IPS-15b (cell line): ENCODE results near the gene BCKDHA.
"Not testable (repeated sequence)": the region's sequence is repeated elsewhere in the genome, so short reads cannot be mapped to it uniquely, and the experiment has no call there.

Experiments used
- H3K27me3 ChIP-seq: one replicate; pipeline ENCODE4 v1.6.1; 2013; ENCODE audit warnings: low read length; ENCODE audit not compliant: control insufficient read depth, insufficient read depth
- H3K36me3 ChIP-seq: one replicate; pipeline ENCODE4 v1.6.1; 2013; ENCODE audit warnings: low read length; ENCODE audit not compliant: control insufficient read depth, insufficient read depth
- H3K4me1 ChIP-seq: one replicate; pipeline ENCODE4 v1.6.1; 2013; ENCODE audit warnings: mild to moderate bottlenecking, low read length; ENCODE audit not compliant: control insufficient read depth, insufficient read depth
- H3K4me3 ChIP-seq: one replicate; pipeline ENCODE4 v1.5.1; 2013; ENCODE audit warnings: low read depth, low read length
- H3K9ac ChIP-seq: one replicate; pipeline ENCODE4 v1.6.1; 2013; ENCODE audit warnings: low read depth, mild to moderate bottlenecking, low read length
- H3K9me3 ChIP-seq: one replicate; pipeline ENCODE4 v1.6.1; 2013; ENCODE audit warnings: mild to moderate bottlenecking, low read length; ENCODE audit not compliant: control insufficient read depth, insufficient read depth

The BCKDHA gene

DNA sequence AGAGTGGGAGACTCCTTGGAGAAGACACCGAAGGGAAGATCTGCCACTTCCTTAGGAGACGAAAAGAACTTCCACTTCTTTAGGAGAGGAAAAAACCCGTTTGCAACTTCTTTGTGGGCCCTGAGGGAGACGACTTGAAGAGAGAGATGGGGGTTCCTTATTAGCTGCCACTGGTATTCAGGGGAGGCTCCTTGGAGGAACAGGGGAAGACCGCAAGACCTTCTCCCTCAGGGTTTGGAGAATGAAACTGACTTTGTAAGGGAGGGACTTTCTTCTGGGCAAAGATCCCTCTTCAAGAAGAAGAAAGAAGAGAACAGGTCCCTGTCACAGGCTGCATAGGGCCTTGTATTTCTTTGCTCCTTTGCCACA, 416 bp downstream of the BCKDHA start:
- no peaks in the 10 kb centered on the region for H3K36me3 ChIP-seq
- H3K9ac ChIP-seq: peak overlapping the region; percentile 93
- peak overlapping the region; percentile 78 for H3K4me3 ChIP-seq
- H3K4me1 ChIP-seq: peaks cover 3% of the 10 kb centered on the region
- no peaks in the 10 kb centered on the region for H3K9me3 ChIP-seq
- no peaks in the 10 kb centered on the region for H3K27me3 ChIP-seq

GRCh38 chr19:41398598-41398997, 980 bp downstream of the BCKDHA start:
- H3K9me3 ChIP-seq: no peaks in the 10 kb centered on the region
- peak overlapping the region; percentile 78 for H3K4me3 ChIP-seq
- no peaks in the 10 kb centered on the region for H3K36me3 ChIP-seq
- no peak overlapping the region for H3K9ac ChIP-seq
- no peaks in the 10 kb centered on the region for H3K27me3 ChIP-seq
- peaks cover 3% of the 10 kb centered on the region for H3K4me1 ChIP-seq

GRCh38 chr19:41399091-41399490, 1.5 kb downstream of the BCKDHA start:
- H3K4me3 ChIP-seq: no peak overlapping the region
- H3K27me3 ChIP-seq: no peaks in the 10 kb centered on the region
- H3K36me3 ChIP-seq: no peaks in the 10 kb centered on the region
- H3K4me1 ChIP-seq: peaks cover 3% of the 10 kb centered on the region
- no peaks in the 10 kb centered on the region for H3K9me3 ChIP-seq
- no peak overlapping the region for H3K9ac ChIP-seq

GRCh38 chr19:41399525-41399924, 1.9 kb downstream of the BCKDHA start:
- Histone ChIP-seq H3K36me3 (no peaks in the 10 kb centered on the region), H3K4me1 (peaks cover 3% of the 10 kb centered on the region), H3K9ac (no peak overlapping the region), H3K9me3 (no peaks in the 10 kb centered on the region), H3K4me3 (no peak overlapping the region), H3K27me3 (no peaks in the 10 kb centered on the region)

DNA sequence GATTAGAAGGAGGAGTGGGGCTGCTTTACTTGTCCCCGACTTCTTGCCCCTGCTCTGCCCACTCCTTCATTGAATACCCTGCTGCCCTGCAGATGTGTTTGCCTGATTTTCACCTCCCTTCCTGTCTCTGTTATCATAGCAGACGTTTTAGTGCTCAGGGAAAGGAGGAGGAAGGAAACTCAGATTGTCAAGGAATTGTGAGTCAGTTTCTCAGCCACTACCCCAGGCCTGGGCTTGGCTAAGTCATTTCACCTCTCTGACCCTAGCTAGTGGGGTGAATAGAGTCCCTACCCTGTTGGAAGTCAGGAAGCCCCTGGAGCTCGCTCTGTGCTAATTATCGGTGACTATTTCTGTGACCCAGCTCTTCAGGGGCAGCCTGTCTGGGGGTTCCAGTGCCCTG, 3.9 kb downstream of the BCKDHA start:
- Histone ChIP-seq H3K36me3 (no peaks in the 10 kb centered on the region), H3K9me3 (no peaks in the 10 kb centered on the region), H3K27me3 (no peaks in the 10 kb centered on the region), H3K9ac (no peak overlapping the region), H3K4me1 (peaks cover 3% of the 10 kb centered on the region), H3K4me3 (no peak overlapping the region)

DNA sequence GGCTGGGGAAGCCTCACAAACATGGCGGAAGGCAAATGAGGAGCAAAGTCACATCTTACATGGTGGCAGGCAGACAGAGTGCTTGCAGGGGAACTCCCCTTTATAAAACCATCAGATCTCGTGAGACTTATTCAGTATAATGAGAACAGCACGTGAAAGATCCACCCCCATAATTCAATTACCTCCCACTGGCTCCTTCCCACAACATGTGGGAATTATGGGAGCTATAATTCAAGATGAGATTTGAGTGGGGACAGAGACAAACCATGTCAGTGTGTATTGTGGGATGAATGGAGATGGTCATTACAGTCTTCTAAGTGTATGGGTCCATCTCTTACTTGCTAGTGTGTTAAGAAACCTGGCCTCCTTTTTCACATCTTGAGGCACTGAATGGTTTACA, 4.4 kb downstream of the BCKDHA start:
- no peaks in the 10 kb centered on the region for H3K9me3 ChIP-seq
- no peaks in the 10 kb centered on the region for H3K27me3 ChIP-seq
- H3K4me1 ChIP-seq: peaks cover 5% of the 10 kb centered on the region
- no peaks in the 10 kb centered on the region for H3K36me3 ChIP-seq
- no peak overlapping the region for H3K4me3 ChIP-seq
- no peak overlapping the region for H3K9ac ChIP-seq

DNA sequence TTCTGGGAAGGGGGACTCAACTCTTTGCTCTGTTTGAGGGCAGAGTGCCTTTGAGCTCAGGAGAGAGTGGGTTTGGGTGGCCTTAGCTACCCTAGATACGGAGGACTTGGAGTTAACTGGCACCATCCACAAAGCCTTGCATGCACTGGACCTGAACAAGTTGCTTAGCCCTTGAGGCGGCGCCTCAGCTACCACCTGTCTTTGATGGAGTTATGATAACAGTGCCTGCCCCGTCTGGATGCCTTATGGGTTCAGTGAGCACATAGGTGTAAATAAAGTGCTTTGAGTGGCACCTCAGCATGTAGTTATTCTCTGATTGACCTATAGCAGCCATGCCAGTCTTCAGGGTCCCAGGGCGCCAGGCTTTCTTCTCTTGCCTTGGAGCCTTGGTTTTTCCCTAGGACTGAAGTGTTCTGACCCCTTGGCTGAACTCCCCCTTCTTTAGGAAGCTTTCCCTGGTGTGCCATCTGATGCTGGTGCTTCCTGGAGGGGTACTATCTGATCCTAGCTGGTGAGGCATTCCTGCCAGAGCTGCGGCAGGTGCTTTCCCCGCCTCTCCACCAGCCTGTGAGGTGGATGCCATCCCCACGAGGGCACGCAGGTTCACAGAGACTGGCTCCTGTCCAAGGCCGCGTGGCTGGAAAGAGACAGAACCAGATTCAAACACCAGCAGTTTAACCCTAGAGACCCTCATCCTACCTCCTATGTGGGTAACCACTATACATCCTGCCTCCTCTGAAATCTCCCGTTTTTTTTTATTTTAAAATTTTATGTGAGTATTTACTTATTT, 5.8 kb downstream of the BCKDHA start:
- Histone ChIP-seq H3K27me3 (no peaks in the 10 kb centered on the region), H3K9me3 (no peaks in the 10 kb centered on the region), H3K4me1 (peaks cover 6% of the 10 kb centered on the region), H3K9ac (no peak overlapping the region), H3K36me3 (no peaks in the 10 kb centered on the region), H3K4me3 (no peak overlapping the region)

DNA sequence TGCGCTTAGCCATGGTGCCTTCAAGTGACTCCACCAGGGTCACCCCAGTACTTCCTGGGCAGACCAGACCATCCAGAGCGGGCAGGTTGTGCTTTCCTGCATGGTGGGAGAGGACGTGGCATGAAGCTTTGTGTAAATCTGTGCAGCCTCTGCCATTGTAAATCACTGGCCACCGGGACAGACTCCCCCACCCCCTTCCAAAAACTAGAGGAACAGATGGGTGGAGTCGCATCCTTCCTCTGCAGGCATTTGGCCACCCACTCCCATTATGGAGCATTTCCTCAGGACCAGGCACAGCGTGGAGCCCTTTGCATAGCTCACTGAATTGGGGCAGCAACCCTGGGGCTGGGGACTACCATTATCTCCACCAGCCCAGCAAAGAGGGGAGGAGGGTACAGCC, 8.2 kb downstream of the BCKDHA start:
- H3K27me3 ChIP-seq: no peaks in the 10 kb centered on the region
- H3K9ac ChIP-seq: no peak overlapping the region
- H3K36me3 ChIP-seq: no peaks in the 10 kb centered on the region
- H3K4me3 ChIP-seq: no peak overlapping the region
- peaks cover 5% of the 10 kb centered on the region for H3K4me1 ChIP-seq
- H3K9me3 ChIP-seq: no peaks in the 10 kb centered on the region

DNA sequence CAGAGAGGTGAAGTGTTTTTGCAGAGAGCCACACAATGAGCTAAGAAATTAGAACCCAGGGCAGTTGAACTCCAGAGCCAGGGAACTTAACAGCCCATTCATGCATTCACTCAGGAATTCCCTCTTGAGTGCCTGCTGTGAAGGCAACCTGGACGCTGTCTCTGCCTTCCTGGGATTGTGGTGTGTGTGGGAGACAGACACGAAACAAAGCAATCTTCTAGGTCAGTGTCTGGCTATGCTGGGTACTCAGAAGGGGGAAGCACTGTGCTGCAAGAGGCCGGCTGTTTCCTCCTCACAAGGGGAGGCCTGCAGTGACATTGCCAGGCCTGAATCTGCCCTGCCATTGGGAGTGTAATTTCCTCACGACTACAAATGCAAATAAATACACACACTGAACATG, 9.7 kb downstream of the BCKDHA start:
- Histone ChIP-seq H3K27me3 (no peaks in the 10 kb centered on the region), H3K36me3 (no peaks in the 10 kb centered on the region), H3K9me3 (no peaks in the 10 kb centered on the region), H3K9ac (no peak overlapping the region), H3K4me1 (peaks cover 5% of the 10 kb centered on the region), H3K4me3 (no peak overlapping the region)

GRCh38 chr19:41408256-41408655, 10.6 kb downstream of the BCKDHA start:
- no peak overlapping the region for H3K4me3 ChIP-seq
- H3K9me3 ChIP-seq: no peaks in the 10 kb centered on the region
- H3K36me3 ChIP-seq: peaks cover under 1% of the 10 kb centered on the region
- H3K4me1 ChIP-seq: peaks cover 5% of the 10 kb centered on the region
- no peaks in the 10 kb centered on the region for H3K27me3 ChIP-seq
- H3K9ac ChIP-seq: no peak overlapping the region

- not testable (repeated sequence) for H3K4me3 ChIP-seq, H3K9ac ChIP-seq, H3K36me3 ChIP-seq, H3K4me1 ChIP-seq, H3K9me3 ChIP-seq, H3K27me3 ChIP-seq
These were observed 11.2 kb downstream of the BCKDHA start for GRCh38 chr19:41408846-41409245.

DNA sequence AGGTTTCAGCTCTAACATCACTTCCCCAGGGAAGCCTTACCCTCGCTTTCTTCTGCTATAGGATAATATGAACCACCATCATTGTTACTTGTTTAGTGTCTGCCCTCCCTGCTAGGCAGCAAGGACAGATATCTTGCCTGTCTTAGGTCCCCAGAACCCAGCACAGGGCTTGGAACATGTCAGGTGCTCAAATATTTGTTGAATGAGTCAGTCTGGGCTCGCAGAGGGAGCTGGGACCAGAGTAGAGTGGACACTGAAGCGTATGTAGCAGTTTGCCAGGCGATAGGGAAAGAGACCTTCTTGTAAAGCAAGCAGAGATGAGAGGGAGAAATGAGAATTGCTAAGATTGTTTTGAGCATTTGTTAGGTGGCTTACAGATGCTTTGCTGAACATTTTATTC, 11.7 kb downstream of the BCKDHA start:
- peaks cover 5% of the 10 kb centered on the region for H3K4me1 ChIP-seq
- H3K9ac ChIP-seq: no peak overlapping the region
- H3K9me3 ChIP-seq: no peaks in the 10 kb centered on the region
- H3K4me3 ChIP-seq: no peak overlapping the region
- H3K36me3 ChIP-seq: peaks cover 5% of the 10 kb centered on the region
- no peaks in the 10 kb centered on the region for H3K27me3 ChIP-seq
